GM18526 (cell line): ENCODE measurements around the gene SPACA9.

Source experiments
- POLR2A ChIP-seq: IDR thresholded peaks from 3 replicates; pipeline ENCODE4 v1.6.1; 2011; ENCODE audit not compliant: insufficient read length; ENCODE audit errors: extremely low read depth

Gene SPACA9

DNA sequence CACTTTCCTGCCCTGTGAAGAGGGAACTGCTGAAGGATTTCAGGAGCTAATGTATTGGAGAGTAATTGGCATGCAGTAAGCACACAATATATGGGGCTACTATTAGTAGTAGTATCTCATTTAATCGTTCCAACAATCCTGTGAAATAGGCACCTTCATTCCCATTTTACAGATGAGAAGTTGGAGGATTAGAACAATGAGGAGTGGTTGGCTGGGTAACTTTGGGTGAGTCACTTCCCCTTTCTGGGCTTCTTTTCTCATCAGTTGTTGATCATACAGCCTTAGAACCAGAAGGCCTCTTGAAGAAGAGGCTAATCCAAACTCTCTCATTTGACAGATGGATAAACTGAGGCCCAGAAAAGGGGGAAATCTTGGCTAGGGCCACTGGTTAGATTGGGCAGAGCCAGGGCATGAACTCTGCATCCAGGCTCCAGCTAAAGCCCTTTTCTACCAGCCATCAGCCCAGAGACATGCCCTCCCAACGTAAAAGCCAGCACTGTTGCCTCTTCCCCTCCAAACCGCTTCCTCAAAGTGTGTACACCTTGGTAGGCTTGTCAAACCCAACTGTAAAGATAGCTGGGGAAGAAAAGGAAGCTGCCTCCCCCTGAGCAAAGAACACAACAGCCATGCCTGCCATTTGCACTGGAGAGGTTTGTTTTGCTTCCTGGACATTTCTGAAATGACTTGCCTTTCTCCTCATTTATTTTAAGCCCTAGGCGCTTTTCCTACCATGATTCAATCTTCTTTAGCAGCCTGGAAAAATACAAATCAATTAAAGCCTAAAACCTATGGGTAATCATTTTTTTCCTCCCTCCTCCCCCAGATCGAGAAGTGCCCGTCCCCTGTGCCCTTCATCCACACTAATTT lies 992 bp downstream of the SPACA9 start:
- no peak for TF ChIP-seq POLR2A

DNA sequence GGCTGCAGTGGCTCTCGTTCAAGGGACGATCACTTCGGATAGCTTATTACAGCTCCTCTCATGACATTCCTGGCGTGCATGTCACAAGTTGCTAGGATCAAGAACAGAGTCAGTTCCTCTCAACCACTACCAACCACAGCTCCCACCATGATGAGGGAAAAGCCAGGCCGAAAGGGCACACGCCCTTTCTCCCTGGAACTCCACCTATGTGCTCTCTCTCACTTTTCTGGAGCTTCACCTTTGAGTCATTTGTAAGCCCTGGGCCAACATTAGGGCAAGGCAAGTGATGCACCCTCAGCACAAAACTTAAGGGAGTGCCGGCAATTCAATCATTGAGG lies 1.6 kb downstream of the SPACA9 start:
- TF ChIP-seq POLR2A, result no peak

DNA sequence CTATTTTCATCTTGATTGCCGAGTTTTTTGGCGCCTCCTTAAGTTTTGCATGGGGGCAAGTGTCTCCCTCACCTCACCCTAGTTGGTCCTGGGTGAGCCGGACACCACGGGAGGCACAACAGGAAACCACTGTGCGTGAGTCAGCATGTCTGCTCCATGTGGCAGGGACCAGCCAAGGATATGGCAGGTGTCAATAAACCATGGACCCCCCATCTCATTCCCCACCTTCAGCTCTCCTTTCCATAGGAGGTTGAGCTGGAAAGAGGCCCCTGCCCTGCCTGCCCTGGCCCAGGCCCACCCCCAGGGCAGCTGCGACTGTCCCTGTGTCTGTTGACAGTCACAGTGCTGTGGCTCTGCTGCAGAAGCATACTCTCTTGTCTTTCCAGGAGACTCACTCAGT lies 3.1 kb downstream of the SPACA9 start:
- TF ChIP-seq POLR2A, result no peak

DNA sequence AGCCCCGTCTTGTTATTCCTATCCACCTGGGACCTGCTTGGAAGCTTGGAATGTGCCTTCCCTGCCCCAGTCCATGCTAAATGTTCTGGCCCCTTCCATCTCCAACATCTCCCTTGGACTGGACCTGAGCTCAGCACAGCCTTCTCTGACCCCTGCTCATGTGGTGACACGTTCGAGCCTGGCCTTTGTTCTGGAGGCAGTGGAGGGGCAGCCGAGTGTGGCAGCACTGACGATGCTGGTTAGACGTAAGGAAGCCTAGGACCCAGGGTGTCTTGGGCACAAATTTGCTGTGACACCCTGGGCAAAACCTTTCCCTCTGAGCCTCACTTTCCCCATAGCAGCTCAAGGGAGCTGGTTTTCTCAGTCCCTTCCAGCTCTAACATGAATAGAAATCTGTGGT lies 3.9 kb downstream of the SPACA9 start:
- no peak for TF ChIP-seq POLR2A

GRCh38 chr9:132883349-132884294 lies 4.9 kb downstream of the SPACA9 start:
- TF ChIP-seq POLR2A, result no peak

DNA sequence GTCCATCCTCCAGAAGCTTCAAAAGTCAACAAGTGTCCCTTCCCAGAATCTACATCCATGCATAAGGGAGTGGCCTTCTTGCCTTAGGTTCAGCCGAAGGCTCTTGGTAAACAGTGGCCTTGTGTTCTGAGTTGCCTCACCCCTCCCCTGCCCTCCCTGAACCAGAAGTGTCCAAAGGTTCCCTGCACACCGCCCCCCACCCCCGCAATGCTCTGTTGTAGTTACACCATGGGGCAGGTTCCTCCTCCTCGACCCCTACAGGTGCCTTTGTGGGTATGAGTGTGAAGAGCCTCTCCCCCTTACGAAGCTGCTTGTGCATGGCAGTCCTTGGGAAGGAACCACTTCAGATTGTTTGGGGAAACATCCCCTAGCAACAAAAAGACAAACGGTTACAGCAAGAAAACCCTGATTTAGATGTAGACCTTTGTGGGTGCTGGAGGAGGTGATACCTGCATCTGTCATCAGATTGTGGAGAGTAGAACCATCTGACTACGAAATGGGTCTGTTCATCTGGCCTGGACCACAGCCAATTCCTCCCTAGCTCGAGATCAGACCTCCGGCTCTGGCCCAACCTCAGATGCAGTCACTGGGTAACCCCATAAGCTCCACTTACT lies 7.1 kb downstream of the SPACA9 start:
- TF ChIP-seq POLR2A, result no peak

GRCh38 chr9:132886334-132886725 lies 7.6 kb downstream of the SPACA9 start:
- TF ChIP-seq POLR2A, result no peak

DNA sequence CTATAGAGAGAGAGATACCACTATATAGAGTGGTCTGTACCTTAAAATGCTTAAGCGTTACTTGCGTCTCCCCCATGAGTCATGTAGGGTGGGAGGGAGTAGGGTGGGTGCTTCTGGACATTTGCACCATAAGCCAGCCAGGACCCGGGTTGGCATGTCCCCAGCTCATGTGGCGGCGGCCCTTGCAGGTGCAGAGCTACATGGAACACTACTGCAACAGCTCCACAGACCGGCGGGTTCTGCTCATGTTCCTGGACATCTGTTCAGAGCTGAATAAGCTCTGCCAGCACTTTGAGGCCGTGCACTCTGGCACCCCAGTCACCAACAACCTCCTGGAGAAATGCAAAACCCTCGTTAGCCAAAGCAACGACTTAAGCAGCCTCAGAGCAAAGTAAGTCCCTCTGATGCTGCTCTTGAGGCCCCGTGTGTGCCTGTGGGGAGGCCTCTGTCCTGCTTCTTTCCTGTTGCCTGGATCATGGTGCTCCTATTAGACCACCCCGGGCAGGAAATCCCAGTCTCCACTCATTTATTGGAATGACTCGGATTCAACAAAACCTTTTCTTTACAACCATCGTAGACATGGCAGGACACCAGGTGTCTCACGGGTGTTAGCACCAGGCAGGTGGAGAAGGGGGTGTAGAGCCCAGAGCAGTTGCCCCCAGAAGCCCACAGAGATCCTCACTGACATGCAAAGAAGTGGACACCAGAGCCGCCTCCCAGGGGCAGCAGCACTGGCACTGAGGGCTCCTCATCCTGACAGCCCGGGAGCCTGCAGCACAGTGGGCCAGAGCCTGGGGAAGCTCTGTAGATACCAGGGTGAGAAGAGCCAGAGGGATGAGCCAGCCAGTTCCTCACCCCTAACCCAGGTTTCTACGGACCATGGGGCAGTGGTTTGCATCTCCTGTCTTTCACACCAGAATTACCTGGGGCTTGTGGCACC lies 8.8 kb downstream of the SPACA9 start:
- no peak for TF ChIP-seq POLR2A

DNA sequence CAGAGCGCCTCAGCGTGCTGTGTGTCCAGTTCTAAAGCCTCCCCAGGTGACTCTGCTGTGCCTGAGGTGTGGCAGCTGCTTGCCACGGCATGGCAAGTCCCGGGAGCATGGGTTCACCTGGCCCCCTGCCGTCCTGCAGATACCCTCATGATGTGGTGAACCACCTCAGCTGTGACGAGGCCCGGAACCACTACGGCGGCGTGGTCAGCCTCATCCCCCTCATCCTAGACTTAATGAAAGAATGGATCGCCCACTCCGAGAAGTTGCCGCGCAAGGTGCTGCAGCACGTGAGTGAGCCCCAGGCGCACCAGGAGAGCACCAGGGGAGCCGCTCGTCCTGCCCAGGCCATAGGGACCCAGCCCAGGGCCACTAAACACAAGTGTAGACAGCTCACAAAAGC lies 9.5 kb downstream of the SPACA9 start:
- TF ChIP-seq POLR2A, result no peak

DNA sequence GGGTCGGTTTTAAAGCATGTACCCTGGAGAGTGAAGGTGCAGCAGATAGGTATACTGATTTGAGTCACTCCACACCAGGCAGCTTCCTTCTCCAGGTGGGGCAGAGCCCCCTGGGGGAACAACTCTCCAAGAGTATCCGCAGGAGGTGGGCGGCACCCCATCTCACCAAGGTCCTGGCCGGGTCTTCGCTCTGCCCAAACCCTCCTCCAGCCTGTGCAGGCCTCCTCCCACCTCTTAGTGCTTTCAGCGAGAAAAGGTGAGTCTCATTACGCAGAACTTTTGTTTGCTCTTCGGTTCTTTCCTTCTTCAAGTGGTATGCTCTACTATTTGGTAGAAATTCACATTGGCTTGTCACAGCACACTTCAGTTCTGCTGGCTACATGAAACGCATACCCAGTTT lies 13.7 kb downstream of the SPACA9 start:
- TF ChIP-seq POLR2A, result no peak

- no peak for TF ChIP-seq POLR2A
Observed at GRCh38 chr9:132894346-132894745, 15.6 kb downstream of the SPACA9 start.

GRCh38 chr9:132894862-132895835 lies 16.5 kb downstream of the SPACA9 start:
- no peak for TF ChIP-seq POLR2A

GRCh38 chr9:132896264-132896663 lies 17.6 kb downstream of the SPACA9 start:
- no peak for TF ChIP-seq POLR2A
